SK-N-MC (cell line): ENCODE results near the gene AGER.

ENCODE experiments used
- DNase-seq: peaks from one replicate; pipeline ENCODE4 v3.0.0-alpha.2; 2011; ENCODE audit warnings: low read depth, low spot score
- H3K27ac ChIP-seq: fragments of 200-600 bp; sonication (generic); 2 replicates; pipeline ENCODE4 v1.5.1; 2016; ENCODE audit warnings: mixed run types
- H3K36me3 ChIP-seq: fragments of 200-600 bp; sonication (generic); 2 replicates; pipeline ENCODE4 v1.6.1; 2017; ENCODE audit warnings: antibody characterized with exemption, low read length, mixed read lengths; ENCODE audit not compliant: insufficient read depth
- H3K4me3 ChIP-seq: fragments of 200-600 bp; sonication (generic); 2 replicates; pipeline ENCODE4 v1.5.1; 2016
- H3K9ac ChIP-seq: fragments of 200-600 bp; sonication (generic); 2 replicates; pipeline ENCODE4 v1.8.0; 2017; ENCODE audit warnings: mixed run types, mixed read lengths; ENCODE audit not compliant: insufficient read length
- H3K9me3 ChIP-seq: fragments of 200-600 bp; sonication (generic); 2 replicates; pipeline ENCODE4 v1.6.1; 2017; ENCODE audit warnings: low read depth, mild to moderate bottlenecking, antibody characterized with exemption, low read length, moderate library complexity, mixed read lengths
- EZH2 ChIP-seq: fragments of 200-600 bp; sonication (generic); IDR thresholded peaks from one replicate; pipeline ENCODE4 v1.6.1; 2017; ENCODE audit warnings: antibody characterized with exemption
- FOXP2 ChIP-seq: optimal IDR thresholded peaks from 2 replicates; pipeline ENCODE3; 2011; ENCODE audit warnings: mild to moderate bottlenecking, moderate library complexity; ENCODE audit not compliant: insufficient read depth; ENCODE audit errors: extremely low read length, control extremely low read depth
- POLR2AphosphoS5 ChIP-seq: IDR thresholded peaks from 2 replicates; pipeline ENCODE4 v1.6.1; 2012; ENCODE audit warnings: mild to moderate bottlenecking, low read depth, low read length, borderline replicate concordance

Gene AGER

GRCh38 chr6:32168807-32169591 lies 15.1 kb downstream of the AGER start:
- H3K27ac ChIP-seq = no peak overlapping the region
- H3K4me3 ChIP-seq = no peak overlapping the region
- TF ChIP-seq FOXP2 = no peak
- TF ChIP-seq POLR2AphosphoS5 = peak; percentile 15; the same call in 1 of the 2 replicates
- DNase-seq = no peak
- H3K9me3 ChIP-seq = no peaks in the 10 kb centered on the region
- peaks cover 45% of the 10 kb centered on the region for H3K36me3 ChIP-seq
- H3K9ac ChIP-seq = no peak overlapping the region

DNA sequence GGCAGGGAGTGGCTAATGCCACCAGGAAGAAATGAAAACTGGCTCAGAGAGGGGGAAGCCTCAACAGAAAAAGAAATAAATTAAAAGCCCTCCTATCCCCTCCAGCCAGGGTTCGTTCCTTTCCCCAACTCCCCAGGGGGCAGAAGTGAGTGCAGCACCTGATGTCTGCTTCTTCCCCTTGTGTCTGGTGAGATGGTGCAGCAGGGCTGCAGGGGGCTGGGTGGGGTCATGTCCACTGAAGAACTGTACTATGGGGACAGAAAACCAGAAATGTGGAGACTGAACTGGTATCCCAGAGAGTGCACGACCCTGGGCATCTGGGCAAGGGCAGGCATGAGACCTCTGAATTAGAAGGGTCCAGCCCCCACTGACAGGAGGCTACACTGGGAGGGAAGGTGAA lies 15.7 kb downstream of the AGER start:
- Histone ChIP-seq H3K36me3 (peaks cover 45% of the 10 kb centered on the region), H3K9ac (no peak overlapping the region), H3K4me3 (no peak overlapping the region), H3K9me3 (no peaks in the 10 kb centered on the region), H3K27ac (0 out of 2 replicates have a peak overlapping the region, but pooled peaks have one; percentile 22)
- TF ChIP-seq FOXP2 (no peak), POLR2AphosphoS5 (no peak), EZH2 (no peak)
- no peak for DNase-seq

DNA sequence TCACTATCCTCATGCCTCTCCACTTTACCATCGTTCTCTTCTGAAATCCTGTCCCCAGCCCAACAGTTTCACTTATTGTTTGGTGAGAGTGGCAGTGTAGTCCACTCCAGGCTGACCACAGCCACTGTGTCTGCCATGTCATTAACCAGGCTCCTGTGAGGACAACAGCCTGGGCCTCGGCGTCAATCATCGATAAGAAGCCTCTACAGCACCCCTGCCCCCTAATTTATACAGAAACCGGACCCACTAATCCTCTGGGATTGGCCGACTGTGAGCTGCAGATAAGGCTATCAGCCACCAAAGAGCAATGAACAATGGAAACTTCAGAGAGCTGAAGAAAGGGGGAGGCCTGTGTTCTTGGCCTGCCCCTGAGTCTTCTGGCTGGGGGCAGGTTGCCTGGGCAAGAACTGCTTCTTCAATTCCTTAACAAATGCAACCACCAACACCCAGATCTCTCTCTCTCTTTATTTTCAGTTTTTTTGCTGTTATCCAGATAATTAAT lies 16.2 kb downstream of the AGER start:
- Histone ChIP-seq H3K36me3 (peaks cover 47% of the 10 kb centered on the region), H3K9me3 (no peaks in the 10 kb centered on the region), H3K9ac (no peak overlapping the region), H3K27ac (peak overlapping the region; percentile 22; the same call in 1 of the 2 replicates), H3K4me3 (no peak overlapping the region)
- no peak for DNase-seq
- no peak for TF ChIP-seq POLR2AphosphoS5
- no peak for TF ChIP-seq FOXP2
- no peak for TF ChIP-seq EZH2

DNA sequence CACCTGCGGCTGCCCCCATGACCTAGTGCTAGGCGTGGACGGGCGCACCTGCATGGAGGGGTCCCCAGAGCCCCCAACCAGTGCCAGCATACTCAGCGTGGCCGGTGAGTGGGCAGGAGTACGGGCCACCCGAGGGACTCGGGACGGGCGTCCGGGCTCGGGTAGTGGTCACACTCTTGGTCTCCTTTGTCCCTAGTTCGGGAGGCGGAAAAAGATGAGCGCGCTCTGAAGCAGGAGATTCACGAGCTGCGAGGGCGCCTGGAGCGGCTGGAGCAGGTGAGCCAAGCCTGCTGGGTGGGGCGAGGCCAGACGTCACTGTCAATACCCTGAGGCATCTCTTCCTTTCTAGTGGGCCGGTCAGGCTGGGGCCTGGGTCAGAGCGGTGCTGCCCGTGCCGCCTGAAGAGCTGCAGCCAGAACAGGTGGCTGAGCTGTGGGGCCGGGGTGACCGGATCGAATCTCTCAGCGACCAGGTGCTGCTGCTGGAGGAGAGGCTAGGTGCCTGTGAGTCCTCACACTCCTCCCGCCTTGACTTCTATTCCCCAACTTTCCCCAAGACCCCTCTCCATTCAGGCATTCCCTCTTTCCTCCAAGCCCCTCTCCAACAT lies 16.8 kb downstream of the AGER start:
- H3K27ac ChIP-seq = no peak overlapping the region
- no peak for TF ChIP-seq FOXP2
- TF ChIP-seq POLR2AphosphoS5 = no peak
- TF ChIP-seq EZH2 = no peak
- peaks cover 48% of the 10 kb centered on the region for H3K36me3 ChIP-seq
- no peaks in the 10 kb centered on the region for H3K9me3 ChIP-seq
- H3K9ac ChIP-seq = no peak overlapping the region
- no peak for DNase-seq
- no peak overlapping the region for H3K4me3 ChIP-seq

DNA sequence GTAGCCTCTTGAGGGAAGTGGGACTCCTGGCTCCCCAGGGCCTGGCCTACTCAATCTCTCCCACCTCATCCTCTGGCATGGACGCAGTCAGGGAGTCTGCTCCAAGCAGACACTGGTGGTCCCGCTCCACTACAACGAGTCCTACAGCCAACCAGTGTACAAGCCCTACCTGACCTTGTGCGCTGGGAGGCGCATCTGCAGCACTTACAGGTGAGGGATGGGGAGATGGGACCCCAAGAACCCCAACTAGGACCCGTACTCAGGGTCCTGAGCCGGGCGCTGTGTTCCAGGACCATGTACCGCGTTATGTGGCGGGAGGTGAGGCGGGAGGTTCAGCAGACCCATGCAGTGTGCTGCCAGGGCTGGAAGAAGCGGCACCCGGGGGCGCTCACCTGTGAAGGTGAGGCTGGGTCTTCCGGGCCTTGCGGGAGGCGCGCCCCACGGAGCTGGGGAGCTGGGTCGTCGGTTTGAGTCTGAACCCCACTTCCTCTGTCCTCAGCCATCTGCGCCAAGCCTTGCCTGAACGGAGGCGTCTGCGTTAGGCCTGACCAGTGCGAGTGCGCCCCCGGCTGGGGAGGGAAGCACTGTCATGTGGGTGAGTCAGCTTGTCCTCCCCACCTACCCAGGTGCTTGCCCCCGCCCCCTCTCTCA lies 17.5 kb downstream of the AGER start:
- H3K27ac ChIP-seq = no peak overlapping the region
- no peak for TF ChIP-seq EZH2
- TF ChIP-seq FOXP2 = no peak
- TF ChIP-seq POLR2AphosphoS5 = peak; percentile 1; the same call in 1 of the 2 replicates
- H3K9ac ChIP-seq = no peak overlapping the region
- peaks cover 47% of the 10 kb centered on the region for H3K36me3 ChIP-seq
- no peak for DNase-seq
- H3K9me3 ChIP-seq = no peaks in the 10 kb centered on the region
- H3K4me3 ChIP-seq = no peak overlapping the region

- peaks cover 26% of the 10 kb centered on the region; the same call in 1 of the 2 replicates for H3K36me3 ChIP-seq
- H3K9me3 ChIP-seq = no peaks in the 10 kb centered on the region
- TF ChIP-seq EZH2 (no peak), FOXP2 (no peak), POLR2AphosphoS5 (no peak)
- DNase-seq = no peak
- no peak within 1 kb of the TSS for H3K4me3 ChIP-seq
- peak within 1 kb of the TSS; percentile 20 for H3K9ac ChIP-seq
- no peak within 1 kb of the TSS for H3K27ac ChIP-seq
Observed at GRCh38 chr6:32164295-32164694, 19.8 kb downstream of the AGER start, which contains the start of gene EGFL8. EGFL8 (plus strand) TSS chr6:32164595; CDS start chr6:32166166, 1,571 bp downstream.

GRCh38 chr6:32163559-32164258 lies 20.3 kb downstream of the AGER start:
- peaks cover 25% of the 10 kb centered on the region; the same call in 1 of the 2 replicates for H3K36me3 ChIP-seq
- DNase-seq = no peak
- no peaks in the 10 kb centered on the region for H3K9me3 ChIP-seq
- H3K27ac ChIP-seq = no peak overlapping the region
- H3K9ac ChIP-seq = peak overlapping the region; percentile 20
- no peak overlapping the region for H3K4me3 ChIP-seq
- TF ChIP-seq FOXP2 (no peak), EZH2 (no peak), POLR2AphosphoS5 (no peak)
